HG03575 (cell line): ENCODE data around the gene MRPL52.
"Not testable (repeated sequence)": the region's sequence is repeated elsewhere in the genome, so short reads cannot be mapped to it uniquely, and the experiment has no call there.

Experiments used
- ATAC-seq: cut with Tn5 transposase; IDR thresholded peaks from one replicate; pipeline ENCODE4 v1.9.1; 2021; ENCODE audit not compliant: unreplicated experiment, insufficient number of reproducible peaks, low FRiP score; ENCODE audit errors: extremely low read depth

The MRPL52 gene

GRCh38 chr14:22807432-22808087 is 22.1 kb upstream of the MRPL52 start:
- ATAC-seq: no peak

GRCh38 chr14:22808388-22809209 is 21.1 kb upstream of the MRPL52 start:
- no peak for ATAC-seq

- no peak for ATAC-seq
Measured at GRCh38 chr14:22811722-22812121, 18.0 kb upstream of the MRPL52 start.

GRCh38 chr14:22812744-22813143 is 16.9 kb upstream of the MRPL52 start:
- ATAC-seq: no peak

- ATAC-seq: no peak
Measured at GRCh38 chr14:22813145-22813544, 16.5 kb upstream of the MRPL52 start.

- ATAC-seq: no peak
Measured at GRCh38 chr14:22814373-22814772, 15.3 kb upstream of the MRPL52 start.

GRCh38 chr14:22814941-22815713 is 14.6 kb upstream of the MRPL52 start, which contains the start of gene SLC7A7:
TSS of gene SLC7A7 (minus strand) at chr14:22815435. CDS start at chr14:22813398, 2,037 bp downstream.
- no peak for ATAC-seq

GRCh38 chr14:22819151-22819988 is 10.3 kb upstream of the MRPL52 start:
- ATAC-seq: no peak

GRCh38 chr14:22820731-22821130 is 9.0 kb upstream of the MRPL52 start:
- ATAC-seq: no peak

- ATAC-seq: no peak
Measured at GRCh38 chr14:22821193-22822015, 8.3 kb upstream of the MRPL52 start.

- ATAC-seq: no peak
Measured at GRCh38 chr14:22822016-22822570, 7.6 kb upstream of the MRPL52 start.

- no peak for ATAC-seq
Measured at GRCh38 chr14:22822571-22823098, 7.1 kb upstream of the MRPL52 start.

- ATAC-seq: no peak
Measured at GRCh38 chr14:22824711-22825359, 4.9 kb upstream of the MRPL52 start.

- ATAC-seq: not testable (repeated sequence)
Measured at GRCh38 chr14:22829076-22829660, 519 bp upstream of the MRPL52 start.

GRCh38 chr14:22830443-22831010 is 840 bp downstream of the MRPL52 start:
- ATAC-seq: no peak

- ATAC-seq: no peak
Measured at GRCh38 chr14:22835505-22835904, 5.8 kb downstream of the MRPL52 start.
